Measurements from ENCODE around the gene FTH1. TPM values are rescaled to one million over a fixed set of nuclear protein-coding genes. Genes with fewer than 3 reads are reported as not detected.
A peak's percentile ranks its signal among the peaks of the same experiment; 100 is the strongest.

Gene FTH1
- total and polyA plus RNA-seq, 2 of the 13 experiments (the other 11 are each of a cell fraction or from before 2014, with no cell fraction given) = 607 to 760 TPM

- TF ChIP-seq NFKBIZ (CRISPR knock-in tag; IDR thresholded peaks at IDR 0.05) (0 out of 2 replicates have a peak, but pooled peaks have one; percentile 66), ESRRA (CRISPR knock-in tag; IDR thresholded peaks at IDR 0.05; ENCODE audit: low read depth) (no peak; the same call in 1 of the 2 replicates), HMGXB4 (CRISPR knock-in tag; IDR thresholded peaks at IDR 0.05; ENCODE audit: borderline replicate concordance in 1 of 2, low read depth in 1 of 2) (no peak), KAT7 (CRISPR knock-in tag; IDR thresholded peaks at IDR 0.05; ENCODE audit: borderline replicate concordance) (no peak), RNF219 (CRISPR knock-in tag; IDR thresholded peaks at IDR 0.05) (no peak), TERF1 (CRISPR knock-in tag; IDR thresholded peaks at IDR 0.05) (no peak), NCOA1 (CRISPR knock-in tag; IDR thresholded peaks at IDR 0.05) (peak; percentile 70; the same call in 1 of the 2 replicates), ZNF143 (CRISPR knock-in tag; IDR thresholded peaks at IDR 0.05) (no peak), KDM6A (CRISPR knock-in tag; IDR thresholded peaks at IDR 0.05; ENCODE audit: low read depth) (peak; percentile 57; the same call in 1 of the 2 replicates), ZBTB7A (CRISPR knock-in tag; IDR thresholded peaks at IDR 0.05) (no peak), TSC22D2 (CRISPR knock-in tag; IDR thresholded peaks at IDR 0.05; ENCODE audit: borderline replicate concordance) (peak; percentile 42; the same call in 1 of the 2 replicates), BORCS8-MEF2B (CRISPR knock-in tag; IDR thresholded peaks at IDR 0.05) (0 out of 2 replicates have a peak, but pooled peaks have one; percentile 44), PHF20 (CRISPR knock-in tag; IDR thresholded peaks at IDR 0.05) (0 out of 2 replicates have a peak, but pooled peaks have one; percentile 23), ZNF605 (CRISPR knock-in tag; IDR thresholded peaks at IDR 0.05) (no peak), ARID2 (CRISPR knock-in tag; IDR thresholded peaks at IDR 0.05; ENCODE audit: borderline replicate concordance) (no peak), FOXM1 (CRISPR knock-in tag; IDR thresholded peaks at IDR 0.05) (no peak), ZNF235 (CRISPR knock-in tag; IDR thresholded peaks at IDR 0.05; ENCODE audit: borderline replicate concordance) (no peak), MED1 (CRISPR knock-in tag; IDR thresholded peaks at IDR 0.05) (peak; percentile 82), PRDM15 (CRISPR knock-in tag; IDR thresholded peaks at IDR 0.05) (0 out of 2 replicates have a peak, but pooled peaks have one; percentile 32), ZNF577 (CRISPR knock-in tag; IDR thresholded peaks at IDR 0.05; ENCODE audit: borderline replicate concordance, low read depth) (no peak), ZNF678 (CRISPR knock-in tag; IDR thresholded peaks at IDR 0.05) (no peak)
Measured at GRCh38 chr11:61980783-61981541, 13.5 kb upstream of the FTH1 start (continued).

All from HepG2 (cell line).